M059J (cell line): ENCODE measurements around the gene KRTAP10-1. TPM values are rescaled to one million over a fixed set of nuclear protein-coding genes. Genes with fewer than 3 reads are reported as not detected.

Source experiments
- DNase-seq: peaks from one replicate; pipeline ENCODE4 v3.0.0-alpha.2; 2012; ENCODE audit warnings: low read depth
- total RNA-seq: library from RNA; depleted of rRNA; stranded (reverse); fragments of >200 nt; shearing (Covaris generic); gene quantifications from 2 replicates; pipeline ENCODE4 v1.2.3, GENCODE V29; 2014

KRTAP10-1 gene
- total RNA-seq, 1 experiment from 2014 or later, result not detected

DNA sequence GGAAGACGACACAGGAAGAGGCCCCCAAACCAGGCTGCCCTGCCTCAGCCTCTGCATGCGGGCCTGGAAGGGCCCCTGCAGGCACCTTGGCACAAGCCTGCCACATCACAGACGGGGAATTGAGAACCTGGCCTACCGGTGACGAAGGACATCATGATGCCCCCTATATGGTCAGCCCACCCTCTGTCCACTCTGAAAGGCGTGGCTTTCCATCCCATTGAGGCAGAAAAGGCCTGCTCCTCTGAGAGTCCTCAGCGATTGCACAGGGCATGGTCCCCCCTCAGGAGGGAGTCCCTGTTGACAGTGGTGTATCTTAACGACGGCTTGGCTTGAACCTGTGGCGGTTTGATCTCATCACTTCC is 11.4 kb downstream of the KRTAP10-1 start:
- DNase-seq, result no peak

GRCh38 chr21:44527983-44528633 is 11.9 kb downstream of the KRTAP10-1 start:
- DNase-seq, result no peak

GRCh38 chr21:44527156-44527982 is 12.6 kb downstream of the KRTAP10-1 start:
- no peak for DNase-seq

DNA sequence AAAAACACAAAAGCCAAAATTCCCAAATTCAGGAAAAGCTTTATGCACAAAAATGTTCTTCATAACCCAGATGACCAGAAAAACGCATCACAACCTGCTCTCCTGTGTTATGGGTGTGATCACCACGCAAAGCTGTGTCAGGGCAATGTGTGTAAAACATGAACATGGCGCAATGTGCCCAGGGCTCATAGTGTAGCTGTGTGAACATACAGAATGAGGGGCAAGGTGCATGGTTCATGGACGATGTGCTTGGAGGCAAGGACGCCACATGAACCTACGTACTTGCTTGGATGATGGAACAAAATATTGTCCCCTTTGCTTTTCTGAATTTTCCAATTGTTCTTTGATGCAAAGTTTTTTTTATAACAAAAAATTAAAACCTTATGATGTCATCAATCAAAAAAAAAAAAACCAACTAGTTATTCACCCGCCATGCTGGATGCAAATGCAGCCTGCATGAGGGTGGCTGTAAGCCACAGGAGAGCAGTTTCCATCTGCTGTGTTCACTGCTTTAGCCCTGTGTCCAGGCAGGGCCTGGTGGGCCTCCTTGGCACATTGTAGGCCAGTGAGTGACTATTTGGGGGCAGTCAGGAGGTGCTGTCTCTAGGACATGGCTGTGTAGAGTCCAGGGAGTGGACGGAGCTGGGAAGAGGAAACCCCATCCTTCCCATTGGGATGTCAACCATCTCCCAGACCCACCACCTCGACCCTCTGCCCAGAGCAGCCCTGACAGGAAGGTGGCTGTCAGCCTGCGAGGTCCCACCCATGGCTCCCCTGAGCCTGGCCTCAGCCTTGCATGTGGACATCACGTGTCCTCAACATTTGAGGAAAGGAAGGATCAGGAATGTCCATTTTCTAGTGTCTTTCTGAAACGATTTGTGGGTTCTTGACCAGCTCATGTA is 13.6 kb downstream of the KRTAP10-1 start:
- no peak for DNase-seq

GRCh38 chr21:44525391-44526095 is 14.5 kb downstream of the KRTAP10-1 start:
- no peak for DNase-seq

DNA sequence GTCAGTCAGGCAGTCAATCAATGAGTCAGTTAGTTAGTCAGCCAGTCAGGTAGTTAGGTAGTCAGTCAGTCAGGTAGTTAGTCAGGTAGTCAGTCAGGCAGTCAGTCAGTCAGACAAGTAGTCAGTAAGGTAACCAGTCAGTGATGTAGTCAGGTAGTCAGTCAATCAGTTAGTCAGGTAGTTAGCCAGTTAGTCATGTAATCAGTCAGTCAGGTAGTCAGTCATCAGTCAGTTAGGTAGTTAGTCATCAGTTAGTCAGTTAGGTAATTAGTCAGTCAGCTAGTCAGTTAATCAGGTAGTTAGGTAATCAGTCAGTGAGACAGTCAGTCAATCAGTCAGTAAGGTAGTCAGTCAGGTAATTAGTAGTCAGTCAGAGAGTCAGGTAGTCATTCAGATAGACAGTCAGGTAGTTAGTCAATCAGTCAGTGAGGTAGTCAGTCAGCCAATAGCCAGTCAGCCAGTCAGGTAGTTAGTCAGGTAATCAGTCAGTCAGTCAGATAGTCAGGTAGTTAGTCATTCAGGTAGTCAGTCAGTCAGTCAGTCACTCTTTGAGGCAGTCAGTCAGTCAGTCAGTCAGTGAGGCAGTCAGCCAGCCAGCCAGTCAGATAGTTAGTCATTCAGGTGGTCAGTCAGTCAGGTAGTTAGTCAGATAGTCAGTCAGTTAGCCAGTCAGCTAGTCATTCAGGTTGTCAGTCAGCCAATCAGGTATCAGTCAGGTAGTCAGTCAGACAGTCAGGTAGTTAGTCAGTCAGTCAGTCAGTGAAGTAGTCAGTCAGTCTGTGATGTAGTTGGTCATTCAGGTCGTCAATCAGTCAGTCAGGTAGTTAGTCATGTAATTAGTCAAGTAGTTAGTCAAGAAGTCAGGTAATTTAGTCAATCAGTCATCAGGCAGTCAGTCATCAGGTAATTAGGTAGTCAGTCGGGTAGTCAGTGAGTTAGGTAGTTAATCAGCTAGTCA is 15.3 kb downstream of the KRTAP10-1 start:
- no peak for DNase-seq

DNA sequence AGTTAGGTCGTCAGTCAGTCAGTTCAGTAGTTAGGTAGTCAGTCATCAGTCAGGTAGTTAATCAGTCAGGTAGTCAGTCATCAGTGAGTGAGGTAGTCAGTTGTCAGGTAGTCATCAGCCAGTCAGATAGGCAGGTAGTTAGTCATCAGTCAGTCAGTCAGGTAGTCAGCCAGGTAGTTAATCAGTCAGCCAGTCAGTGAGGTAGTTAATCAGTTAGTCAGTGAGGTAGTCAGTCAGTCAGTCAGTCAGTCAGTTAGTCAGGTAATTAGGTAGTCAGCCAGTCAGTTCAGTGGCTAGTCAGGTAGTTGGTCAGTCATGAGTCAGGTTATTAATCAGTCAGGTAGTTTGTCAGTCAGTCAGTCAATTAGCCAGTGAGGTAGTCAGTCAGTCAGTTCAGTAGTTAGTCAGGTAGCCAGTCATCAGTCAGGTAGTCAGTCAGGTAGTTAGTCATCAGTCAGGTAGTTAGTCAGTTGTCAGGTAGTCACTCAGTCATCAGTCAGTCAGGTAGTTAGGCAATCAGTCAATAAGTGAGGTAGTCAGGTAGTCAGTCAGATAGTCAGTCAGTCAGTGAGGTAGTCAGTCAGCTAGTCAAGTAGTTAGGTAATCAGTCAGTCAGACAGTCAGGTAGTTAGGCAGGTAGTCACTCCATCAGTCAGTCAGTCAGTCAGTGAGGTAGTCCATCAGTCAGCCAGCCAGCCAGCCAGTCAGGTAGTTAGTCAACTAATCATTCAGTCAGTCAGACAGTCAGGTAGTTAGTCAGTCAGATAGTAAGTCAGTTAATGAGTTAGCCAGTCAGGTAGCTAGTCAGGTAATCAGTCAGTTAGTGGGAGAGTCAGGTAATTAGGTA is 16.2 kb downstream of the KRTAP10-1 start:
- DNase-seq, result no peak

DNA sequence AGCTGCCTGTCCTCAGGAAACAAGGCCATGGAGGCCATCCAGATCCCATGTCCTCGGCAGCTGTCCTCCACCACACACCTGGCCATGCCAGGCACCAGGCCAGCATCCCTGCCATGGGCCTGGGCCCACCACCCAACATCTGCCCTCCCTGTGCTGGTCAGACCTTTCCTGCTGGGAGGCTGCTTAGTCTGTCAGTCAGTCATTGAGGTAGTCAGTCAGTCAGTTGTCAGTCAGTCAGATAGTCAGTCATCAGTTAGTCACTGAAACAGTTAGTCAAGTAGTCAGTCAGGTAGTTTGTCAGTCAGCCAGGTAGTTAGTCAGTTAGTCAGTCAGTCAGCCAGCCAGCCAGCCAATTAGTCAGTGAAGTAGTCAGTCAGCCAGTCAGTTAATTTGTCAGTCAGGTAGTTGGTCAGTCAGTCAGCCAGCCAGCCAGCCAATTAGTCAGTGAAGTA is 17.2 kb downstream of the KRTAP10-1 start:
- no peak for DNase-seq

GRCh38 chr21:44521928-44522752 is 17.9 kb downstream of the KRTAP10-1 start:
- no peak for DNase-seq

GRCh38 chr21:44521301-44521927 is 18.6 kb downstream of the KRTAP10-1 start:
- DNase-seq, result no peak

DNA sequence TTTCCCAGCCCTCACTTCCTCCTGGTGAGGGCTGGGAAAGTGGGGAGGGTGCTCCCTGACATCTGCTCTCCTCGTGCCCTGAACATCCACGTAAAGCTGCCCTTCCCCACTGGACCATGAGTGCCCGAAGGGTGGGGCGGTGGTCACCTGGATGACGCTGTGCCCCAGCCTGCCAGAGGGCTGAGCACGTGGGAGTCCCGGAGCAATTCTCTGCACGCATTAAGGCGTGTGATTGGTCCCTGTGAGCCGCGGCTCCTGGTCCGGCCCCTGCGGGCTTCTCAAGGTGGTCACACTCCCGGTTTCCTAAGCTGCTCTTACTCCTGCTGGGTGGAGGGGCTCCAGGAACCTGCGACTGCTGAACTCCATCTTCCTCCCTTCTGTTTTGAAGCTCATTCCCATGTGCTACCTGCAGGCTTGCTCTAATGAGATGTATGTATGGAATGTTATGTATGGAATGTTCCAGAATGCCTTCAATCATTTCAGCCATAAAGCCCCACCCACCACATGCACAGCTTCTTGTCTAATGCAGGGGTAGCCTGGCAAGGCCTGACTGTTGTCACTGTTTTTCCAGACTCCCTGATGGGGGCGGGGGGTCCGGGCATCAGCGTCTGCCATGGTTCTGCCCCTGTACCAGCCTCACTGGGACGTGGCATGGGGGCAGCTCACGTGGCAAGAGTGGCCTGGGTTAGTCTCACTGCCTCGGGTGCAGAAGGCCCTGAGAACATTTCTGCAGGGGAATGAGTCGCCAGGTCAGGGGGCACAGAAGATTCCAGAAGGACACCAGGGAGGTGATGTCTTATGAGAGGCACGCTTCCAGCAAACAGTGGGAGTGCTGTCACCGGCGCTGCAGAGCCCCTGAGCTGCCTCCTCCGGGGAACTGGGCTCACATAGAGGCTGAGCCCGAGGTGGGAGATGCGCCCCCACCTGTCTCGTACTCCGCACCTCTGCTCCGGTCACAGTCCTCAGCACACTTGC is 19.4 kb downstream of the KRTAP10-1 start:
- no peak for DNase-seq

DNA sequence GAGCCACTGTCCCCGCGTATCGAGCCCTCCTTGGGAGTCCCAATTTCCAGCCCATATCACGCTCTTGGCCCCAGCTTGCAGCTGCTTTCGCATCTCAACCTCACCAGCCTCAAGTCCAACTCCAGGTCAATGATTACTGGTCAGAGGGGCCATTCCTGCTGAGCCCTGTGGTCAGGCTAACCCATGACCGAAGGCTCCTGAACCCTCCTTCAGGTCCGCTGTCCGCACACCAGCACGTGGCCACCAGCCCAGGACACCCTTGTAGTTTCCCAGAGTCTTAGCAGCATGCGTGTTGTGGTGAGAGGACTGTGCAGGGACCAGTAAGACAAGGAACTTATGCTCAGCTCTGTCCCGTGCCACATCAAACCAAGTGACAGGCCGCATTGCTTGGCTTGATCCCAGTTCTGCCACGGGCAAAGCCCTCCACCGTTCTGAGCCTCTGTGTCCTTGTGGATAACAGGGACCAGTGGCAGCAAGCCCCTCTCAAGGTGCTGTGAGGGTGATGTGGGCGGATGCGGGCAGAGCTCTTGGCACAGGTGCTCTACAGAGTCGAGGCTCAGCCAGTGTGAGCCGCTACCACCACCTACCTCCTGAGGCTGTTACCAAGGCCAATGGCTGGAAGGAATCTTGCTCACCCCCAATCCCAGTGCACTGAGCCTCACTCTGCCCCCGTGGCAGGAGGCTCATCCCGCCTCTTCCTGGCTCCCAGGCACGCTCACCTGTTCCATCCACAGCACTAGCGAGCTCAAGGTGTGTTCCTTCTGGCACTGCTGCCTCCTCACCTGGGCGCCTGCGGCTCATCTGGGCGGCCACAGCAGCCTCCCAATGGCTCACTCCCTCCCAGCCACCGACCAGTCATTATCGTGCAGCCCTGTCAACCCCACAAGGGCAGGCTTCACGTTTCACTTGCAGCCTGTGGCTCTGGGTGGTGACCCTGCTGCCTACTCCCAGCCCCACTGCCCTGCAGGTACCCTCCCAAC is 20.4 kb downstream of the KRTAP10-1 start:
- no peak for DNase-seq

GRCh38 chr21:44518686-44519085 is 21.3 kb downstream of the KRTAP10-1 start:
- no peak for DNase-seq

- DNase-seq, result peak; percentile 88
Measured at GRCh38 chr21:44517175-44517899, 22.7 kb downstream of the KRTAP10-1 start.

GRCh38 chr21:44516828-44517174 is 23.2 kb downstream of the KRTAP10-1 start:
- no peak for DNase-seq
